ENCODE data around the gene BIRC2. TPM values are rescaled to one million over a fixed set of nuclear protein-coding genes. Genes with fewer than 3 reads are reported as not detected.

BIRC2 gene
- total RNA-seq, 1 donor from 2014 or later: 52.1 TPM

GRCh38 chr11:102407901-102408300 lies 60.9 kb downstream of the BIRC2 start:
- Histone ChIP-seq H3K27ac (no peak overlapping the region), H3K4me3 (no peak overlapping the region), H3K36me3 (peaks cover 0 to 6% of the 10 kb centered on the region in 2 donors), H3K4me1 (peaks cover 25% of the 10 kb centered on the region), H3K9me3 (no peaks in the 10 kb centered on the region), H3K27me3 (no peaks in the 10 kb centered on the region)
- no peak for DNase-seq (ENCODE audit: extremely low spot score in 2 of 2)
- intact Hi-C loops (cut with DNase I): no loop called here
- TF ChIP-seq POLR2A (IDR thresholded peaks at IDR 0.05) (no peak), POLR2AphosphoS5 (IDR thresholded peaks at IDR 0.05; ENCODE audit: insufficient read depth in 1 of 2, low read depth in 1 of 2) (no peak)
- TF ChIP-seq, protein P1, sequence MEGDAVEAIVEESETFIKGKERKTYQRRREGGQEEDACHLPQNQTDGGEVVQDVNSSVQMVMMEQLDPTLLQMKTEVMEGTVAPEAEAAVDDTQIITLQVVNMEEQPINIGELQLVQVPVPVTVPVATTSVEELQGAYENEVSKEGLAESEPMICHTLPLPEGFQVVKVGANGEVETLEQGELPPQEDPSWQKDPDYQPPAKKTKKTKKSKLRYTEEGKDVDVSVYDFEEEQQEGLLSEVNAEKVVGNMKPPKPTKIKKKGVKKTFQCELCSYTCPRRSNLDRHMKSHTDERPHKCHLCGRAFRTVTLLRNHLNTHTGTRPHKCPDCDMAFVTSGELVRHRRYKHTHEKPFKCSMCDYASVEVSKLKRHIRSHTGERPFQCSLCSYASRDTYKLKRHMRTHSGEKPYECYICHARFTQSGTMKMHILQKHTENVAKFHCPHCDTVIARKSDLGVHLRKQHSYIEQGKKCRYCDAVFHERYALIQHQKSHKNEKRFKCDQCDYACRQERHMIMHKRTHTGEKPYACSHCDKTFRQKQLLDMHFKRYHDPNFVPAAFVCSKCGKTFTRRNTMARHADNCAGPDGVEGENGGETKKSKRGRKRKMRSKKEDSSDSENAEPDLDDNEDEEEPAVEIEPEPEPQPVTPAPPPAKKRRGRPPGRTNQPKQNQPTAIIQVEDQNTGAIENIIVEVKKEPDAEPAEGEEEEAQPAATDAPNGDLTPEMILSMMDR (IDR thresholded peaks at IDR 0.05): no peak

DNA sequence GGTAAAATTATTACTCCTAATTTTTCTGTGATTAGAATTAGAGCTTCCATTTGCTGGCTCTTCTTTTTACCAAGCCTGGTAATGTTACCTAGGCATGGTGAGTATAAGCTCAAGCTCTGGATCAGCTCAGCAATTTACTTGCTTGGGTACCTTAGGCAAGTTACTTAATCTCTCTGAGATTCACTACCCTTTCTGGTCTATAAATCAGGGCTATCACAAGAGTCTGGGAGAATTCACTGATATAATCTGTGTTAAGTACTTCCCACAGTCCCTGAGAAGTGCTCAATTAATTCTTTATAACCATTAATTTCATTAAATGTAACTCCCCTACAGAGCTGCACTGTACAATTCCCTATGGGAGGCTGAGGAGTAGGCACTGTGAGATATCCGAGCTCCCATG lies 61.3 kb downstream of the BIRC2 start:
- no peak for DNase-seq (ENCODE audit: extremely low spot score in 2 of 2)
- peaks cover 25% of the 10 kb centered on the region for H3K4me1 ChIP-seq
- intact Hi-C loops (cut with DNase I): no loop called here
- no peak for TF ChIP-seq POLR2A (IDR thresholded peaks at IDR 0.05)
- TF ChIP-seq POLR2AphosphoS5 (IDR thresholded peaks at IDR 0.05; ENCODE audit: insufficient read depth in 1 of 2, low read depth in 1 of 2): no peak
- TF ChIP-seq, protein P1 (IDR thresholded peaks at IDR 0.05): no peak
- H3K4me3 ChIP-seq: no peak overlapping the region
- no peaks in the 10 kb centered on the region for H3K27me3 ChIP-seq
- no peaks in the 10 kb centered on the region for H3K9me3 ChIP-seq
- H3K27ac ChIP-seq: no peak overlapping the region
- peaks cover 0 to 2% of the 10 kb centered on the region in 2 donors for H3K36me3 ChIP-seq

DNA sequence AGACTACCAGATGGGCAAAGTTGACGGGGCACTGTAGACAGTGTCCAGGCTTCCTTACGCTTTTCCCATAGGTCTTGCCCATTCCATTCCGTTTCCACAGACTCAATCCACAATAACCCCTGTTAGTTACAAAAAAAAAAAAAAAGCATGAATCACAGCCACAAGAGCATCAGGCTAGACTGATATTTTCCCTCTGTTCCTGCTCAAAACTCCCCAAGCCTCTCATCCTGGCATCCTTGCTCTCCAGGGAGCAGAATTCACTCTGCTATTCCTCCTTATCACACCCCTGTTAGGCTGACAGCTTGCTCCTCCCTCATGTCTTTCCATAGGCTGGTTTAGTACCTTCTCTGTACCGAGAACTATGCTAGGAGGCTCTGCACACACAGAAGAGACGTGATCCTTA lies 63.4 kb downstream of the BIRC2 start:
- no peak for DNase-seq (ENCODE audit: extremely low spot score in 2 of 2)
- H3K4me3 ChIP-seq: no peak overlapping the region
- H3K27me3 ChIP-seq: no peaks in the 10 kb centered on the region
- no peaks in the 10 kb centered on the region for H3K9me3 ChIP-seq
- intact Hi-C loops (cut with DNase I): no loop called here
- TF ChIP-seq POLR2AphosphoS5 (IDR thresholded peaks at IDR 0.05; ENCODE audit: insufficient read depth in 1 of 2, low read depth in 1 of 2) (no peak), POLR2A (IDR thresholded peaks at IDR 0.05) (no peak)
- TF ChIP-seq, protein P1 (IDR thresholded peaks at IDR 0.05): no peak
- H3K36me3 ChIP-seq: no peaks in the 10 kb centered on the region
- no peak overlapping the region for H3K27ac ChIP-seq
- H3K4me1 ChIP-seq: peaks cover 25% of the 10 kb centered on the region

DNA sequence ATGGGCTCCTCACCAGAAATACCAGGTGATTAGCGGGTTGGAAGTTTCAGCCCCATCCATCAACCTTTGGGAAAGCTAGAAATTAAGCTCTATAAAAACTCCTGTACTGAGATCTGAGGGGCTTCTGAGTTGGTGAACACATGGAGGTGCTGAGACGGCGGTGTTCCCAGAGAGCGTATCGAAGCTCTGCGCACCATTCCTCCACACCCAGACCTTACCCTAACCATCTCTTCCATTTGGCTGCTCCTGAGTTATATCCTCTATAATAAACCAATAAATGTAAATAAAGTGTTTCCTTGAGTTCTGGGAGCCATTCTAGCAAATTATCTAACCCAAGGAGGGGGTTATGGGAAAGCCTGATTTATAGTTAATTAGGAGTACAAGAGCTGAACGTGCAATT lies 64.1 kb downstream of the BIRC2 start:
- DNase-seq (ENCODE audit: extremely low spot score in 2 of 2): no peak
- Histone ChIP-seq H3K4me3 (no peak overlapping the region), H3K27ac (no peak overlapping the region), H3K9me3 (no peaks in the 10 kb centered on the region), H3K36me3 (no peaks in the 10 kb centered on the region), H3K27me3 (no peaks in the 10 kb centered on the region), H3K4me1 (peaks cover 24% of the 10 kb centered on the region)
- TF ChIP-seq POLR2AphosphoS5 (IDR thresholded peaks at IDR 0.05; ENCODE audit: insufficient read depth in 1 of 2, low read depth in 1 of 2) (no peak), POLR2A (IDR thresholded peaks at IDR 0.05) (no peak)
- TF ChIP-seq, protein P1 (IDR thresholded peaks at IDR 0.05): no peak
- intact Hi-C loops (cut with DNase I): no loop called here

- H3K36me3 ChIP-seq: no peaks in the 10 kb centered on the region
- no peak for DNase-seq (ENCODE audit: extremely low spot score in 2 of 2)
- no peaks in the 10 kb centered on the region for H3K9me3 ChIP-seq
- TF ChIP-seq POLR2AphosphoS5 (IDR thresholded peaks at IDR 0.05; ENCODE audit: insufficient read depth in 1 of 2, low read depth in 1 of 2): no peak
- no peak for TF ChIP-seq POLR2A (IDR thresholded peaks at IDR 0.05)
- TF ChIP-seq, protein P1 (IDR thresholded peaks at IDR 0.05): no peak
- intact Hi-C loops (cut with DNase I): no loop called here
- H3K27me3 ChIP-seq: no peaks in the 10 kb centered on the region
- no peak overlapping the region for H3K4me3 ChIP-seq
- H3K4me1 ChIP-seq: peaks cover 5% of the 10 kb centered on the region
- no peak overlapping the region for H3K27ac ChIP-seq
Measured at GRCh38 chr11:102413497-102413896, 66.5 kb downstream of the BIRC2 start.
